Psoas muscle (tissue), 8 donors: ENCODE data around the gene FXYD2. TPM values are rescaled to one million over a fixed set of nuclear protein-coding genes. Genes with fewer than 3 reads are reported as not detected.
"Not testable (repeated sequence)": the region's sequence is repeated elsewhere in the genome, so short reads cannot be mapped to it uniquely, and the experiment has no call there.

Experiments
- ATAC-seq, 4 donors: fragments of 200-7000 bp; cut with Tn5 transposase; one replicate each; pipeline ENCODE4 v1.9.1; 2020; ENCODE audit warnings: moderate library complexity in 3 of 4, mild to moderate bottlenecking in 2 of 4
- DNase-seq, 2 donors: peaks; one replicate each; pipeline ENCODE4 v3.0.0-alpha.2; 2020
- H3K27ac ChIP-seq: fragments of 200-600 bp; one replicate; pipeline ENCODE4 v1.8.0; 2022
- H3K27me3 ChIP-seq, 3 donors: fragments of 200-600 bp in 1 of 3; one replicate each; pipeline versions ENCODE4 v1.6.1 to v1.8.0; 2013 to 2022; ENCODE audit warnings: low read length in 2 of 3, mild to moderate bottlenecking in 2 of 3, moderate library complexity in 1 of 3; ENCODE audit not compliant: insufficient read depth in 3 of 3
- H3K36me3 ChIP-seq, 2 donors: fragments of 200-600 bp in 1 of 2; one replicate each; pipeline versions ENCODE4 v1.6.1 to v1.8.0; 2013 to 2022; ENCODE audit warnings: low read depth in 1 of 2, mild to moderate bottlenecking in 1 of 2, moderate library complexity in 1 of 2; ENCODE audit not compliant: insufficient read depth in 1 of 2
- H3K4me1 ChIP-seq: fragments of 200-600 bp; one replicate; pipeline ENCODE4 v1.8.0; 2022
- H3K4me3 ChIP-seq: fragments of 200-600 bp; one replicate; pipeline ENCODE4 v1.8.0; 2022; ENCODE audit warnings: mild to moderate bottlenecking
- H3K9me3 ChIP-seq: fragments of 200-600 bp; one replicate; pipeline ENCODE4 v1.8.0; 2022
- CTCF ChIP-seq: fragments of 200-600 bp; IDR thresholded peaks from one replicate; pipeline ENCODE4 v1.8.0; 2022; ENCODE audit warnings: antibody characterized with exemption
- WGBS, 3 donors: extraction: QIAGEN DNeasy Blood & Tissue Kit; methylation state at CpG; one replicate each; pipeline versions ENCODE4 v1.1.6 to v1.1.7; 2013; 5-methylcytosine and 5-hydroxymethylcytosine counted together
- intact Hi-C, 2 donors: fragments of 100-400 bp; cut with DNase I; formaldehyde crosslinking; loops; one replicate each; pipeline versions ENCODE4 v1.11.0 to v1.14.2; 2022
- polyA plus RNA-seq, 3 donors: library from polyadenylated mRNA; stranded (reverse); fragments of 200-250 nt; gene quantifications; one replicate each; pipeline ENCODE4 v1.2.3, GENCODE V29; 2013
- total RNA-seq, 4 donors: library from RNA; stranded (reverse); fragmentation: NEBNext Ultra II Directional in 2 of 4; extraction: Animal tissue kit (Norgen Biotek cat#: 25700) in 2 of 4; gene quantifications; one replicate each; pipeline versions ENCODE4 v1.2.1 to v1.2.4, GENCODE V29; 2021 to 2023
- donor health status: healthy with polysubstance abuse.
- donor health status: DM: no; HTN: no; CAD: no; lungs with moderate emphysema.
- donor health status: Bipolar disorder and iron deficiency.
- donor health status: healthy.
- donor health status: DM: yes; HTN: yes; CAD: no.
- donor health status: DM: no; HTN: no; CAD: no.
- donor health status: DM: no; HTN: no; CAD: no.
- donor health status: DM: yes; HTN: yes; CAD: no.

Gene FXYD2
- total and polyA plus RNA-seq, 7 donors, result 0.17 to 0.69 (median 0.42) TPM; not detected in 2

GRCh38 chr11:117868815-117869561 is 44.4 kb upstream of the FXYD2 start:
- 71 to 78% (median 76%) methylated on average over 17 of the region's 17 CpGs for WGBS, 3 donors
- Histone ChIP-seq H3K4me3 (no peak overlapping the region), H3K4me1 (no peaks in the 10 kb centered on the region), H3K27ac (no peak overlapping the region), H3K9me3 (no peaks in the 10 kb centered on the region), H3K27me3 (peaks cover 0 to 38% (median 8%) of the 10 kb centered on the region in 3 donors), H3K36me3 (no peaks in the 10 kb centered on the region)
- DNase-seq (no peak), ATAC-seq (no peak)
- no peak for TF ChIP-seq CTCF
- intact Hi-C loops, result no loop called here

- Histone ChIP-seq H3K27ac (no peak overlapping the region), H3K36me3 (no peaks in the 10 kb centered on the region), H3K27me3 (peaks cover 0 to 36% (median 8%) of the 10 kb centered on the region in 3 donors), H3K4me3 (no peak overlapping the region), H3K4me1 (no peaks in the 10 kb centered on the region), H3K9me3 (no peaks in the 10 kb centered on the region)
- no peak for ATAC-seq
- intact Hi-C loops, result no loop called here
- DNase-seq, result no peak
- 82 to 87% (median 84%) methylated on average over 11 of the region's 11 CpGs for WGBS, 3 donors
- TF ChIP-seq CTCF, result no peak
These were observed 43.5 kb upstream of the FXYD2 start for GRCh38 chr11:117868088-117868487.

GRCh38 chr11:117866526-117866925 is 42.0 kb upstream of the FXYD2 start:
- Histone ChIP-seq H3K27me3 (peaks cover 0 to 22% (median 3%) of the 10 kb centered on the region in 3 donors), H3K27ac (no peak overlapping the region), H3K4me1 (no peaks in the 10 kb centered on the region), H3K36me3 (no peaks in the 10 kb centered on the region), H3K4me3 (no peak overlapping the region), H3K9me3 (no peaks in the 10 kb centered on the region)
- DNase-seq (no peak), ATAC-seq (peak in 1 of 4 donors; percentile 20)
- WGBS, 3 donors, result 23 to 38% (median 26%) methylated on average over 5 of the region's 5 CpGs
- TF ChIP-seq CTCF, result no peak
- intact Hi-C loops, result no loop called here

- H3K9me3 ChIP-seq, DNase-seq, H3K4me3 ChIP-seq, H3K36me3 ChIP-seq, H3K27ac ChIP-seq, intact Hi-C loops, ATAC-seq, H3K4me1 ChIP-seq: not testable (repeated sequence)
- peaks cover 0 to 14% (median 3%) of the 10 kb centered on the region in 3 donors for H3K27me3 ChIP-seq
- 93 to 97% (median 95%) methylated on average over 13 of the region's 13 CpGs for WGBS, 3 donors
These were observed 41.0 kb upstream of the FXYD2 start for GRCh38 chr11:117865546-117865945.

GRCh38 chr11:117863383-117863782 is 38.8 kb upstream of the FXYD2 start:
- DNase-seq (no peak), ATAC-seq (no peak)
- Histone ChIP-seq H3K9me3 (no peaks in the 10 kb centered on the region), H3K27me3 (peaks cover 0 to 14% (median 3%) of the 10 kb centered on the region in 3 donors), H3K36me3 (no peaks in the 10 kb centered on the region), H3K4me1 (no peaks in the 10 kb centered on the region), H3K4me3 (no peak overlapping the region), H3K27ac (no peak overlapping the region)
- intact Hi-C loops, result no loop called here
- 58 to 74% (median 63%) methylated on average over 1 of the region's 1 CpG for WGBS, 3 donors
- no peak for TF ChIP-seq CTCF
